HG03521 (cell line): ENCODE data around the gene C1QL2.

Experiments used
- ATAC-seq: cut with Tn5 transposase; IDR thresholded peaks from one replicate; pipeline ENCODE4 v1.9.1; 2021; ENCODE audit warnings: mild to moderate bottlenecking, moderate library complexity; ENCODE audit not compliant: unreplicated experiment

Gene C1QL2

DNA sequence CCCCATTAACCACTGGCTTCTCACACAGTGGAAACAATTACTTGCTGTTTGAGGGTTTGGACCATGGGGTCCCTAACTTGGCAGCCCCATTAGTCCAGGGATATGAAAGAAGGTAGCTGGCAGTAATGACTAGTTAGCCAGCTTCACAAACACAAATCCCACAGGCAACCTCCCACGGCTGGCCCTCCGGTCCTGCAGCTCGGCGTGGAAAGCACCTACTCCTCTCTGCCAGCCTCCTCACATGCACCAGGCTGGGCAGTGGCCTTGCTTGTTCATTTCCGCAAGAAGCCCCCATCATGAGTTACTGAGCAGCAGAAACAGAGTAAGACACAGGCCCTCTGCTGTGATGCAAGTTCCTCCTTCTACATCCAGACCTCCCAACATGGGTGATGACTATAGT, 13.7 kb downstream of the C1QL2 start:
- ATAC-seq, result no peak

DNA sequence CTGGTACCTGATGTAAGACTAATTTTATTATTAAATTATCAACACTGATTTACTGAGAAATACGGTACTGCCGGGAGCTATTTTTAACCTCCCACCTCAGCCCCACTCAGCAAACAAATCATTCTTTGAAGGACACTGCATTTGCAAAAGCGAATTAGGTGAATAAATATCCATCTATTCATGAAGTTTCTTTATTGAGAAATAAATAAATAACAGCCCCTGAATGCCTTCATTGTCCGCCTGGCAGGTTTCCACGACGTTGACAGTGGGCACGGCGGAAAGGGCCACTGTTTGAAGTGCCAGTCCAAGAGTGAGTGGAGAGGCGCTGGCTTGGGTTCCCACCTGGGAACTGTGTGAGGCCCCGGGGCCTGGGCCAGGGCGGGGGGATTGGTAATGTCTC, 15.7 kb downstream of the C1QL2 start:
- ATAC-seq, result no peak

DNA sequence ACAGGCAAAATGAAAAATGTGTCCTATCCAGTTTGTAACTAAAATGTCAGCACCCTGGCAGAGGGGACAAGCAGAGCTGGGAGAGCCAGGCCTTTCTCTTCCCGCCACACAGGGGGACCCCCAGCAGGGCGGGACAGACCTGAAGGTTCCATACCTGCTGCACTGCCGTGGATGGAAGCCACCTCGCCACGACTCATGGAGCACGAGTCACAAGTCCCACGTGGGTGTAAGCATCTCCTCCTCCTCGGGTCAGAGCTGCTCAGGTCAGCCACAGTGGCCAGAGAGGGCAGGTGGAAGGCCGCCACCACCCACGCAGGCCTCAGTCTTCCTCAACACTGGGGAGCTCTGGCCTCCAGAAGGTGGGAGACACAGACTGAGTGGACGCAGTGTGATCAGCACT, 21.0 kb downstream of the C1QL2 start:
- no peak for ATAC-seq

DNA sequence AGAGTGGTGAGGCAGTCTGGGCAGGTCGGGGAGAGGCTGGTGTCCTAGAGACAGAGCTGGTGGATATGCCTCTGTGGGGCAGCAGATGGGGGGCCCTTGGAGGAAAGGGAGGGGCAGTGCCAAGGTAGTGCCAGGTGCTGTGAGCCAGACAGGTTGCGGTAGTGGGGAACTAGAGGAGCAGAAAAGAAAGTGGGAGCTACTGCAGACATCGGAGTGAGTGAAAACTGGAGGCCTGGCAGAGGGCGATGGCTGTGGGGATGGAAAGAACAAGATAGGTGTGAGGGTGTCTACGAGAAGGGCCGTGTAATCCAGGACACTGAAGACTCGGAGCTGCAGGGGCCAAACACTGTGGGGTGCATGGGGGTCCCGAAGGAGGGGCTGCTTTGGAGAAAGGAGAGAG, 21.7 kb downstream of the C1QL2 start:
- ATAC-seq, result no peak

DNA sequence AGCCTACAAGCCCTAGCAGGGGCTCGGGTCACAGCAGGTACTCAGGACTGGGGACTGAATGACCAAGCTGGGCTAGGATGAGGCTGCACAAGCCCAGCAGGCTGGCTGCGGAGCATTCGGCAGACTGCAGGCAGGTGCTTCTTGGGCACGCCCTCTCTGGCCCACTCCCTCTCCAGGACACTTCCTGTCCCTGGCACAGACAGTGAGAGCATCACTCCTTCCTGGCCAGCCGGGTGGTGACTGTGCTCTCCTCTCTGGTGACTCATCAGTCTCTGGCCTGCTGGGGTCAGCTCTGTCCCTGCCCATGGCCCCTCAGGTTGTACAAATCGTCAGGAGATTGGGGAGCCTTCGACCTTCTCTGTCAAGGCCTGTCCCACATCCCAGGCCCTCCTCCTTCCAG, 22.5 kb downstream of the C1QL2 start:
- ATAC-seq, result no peak

DNA sequence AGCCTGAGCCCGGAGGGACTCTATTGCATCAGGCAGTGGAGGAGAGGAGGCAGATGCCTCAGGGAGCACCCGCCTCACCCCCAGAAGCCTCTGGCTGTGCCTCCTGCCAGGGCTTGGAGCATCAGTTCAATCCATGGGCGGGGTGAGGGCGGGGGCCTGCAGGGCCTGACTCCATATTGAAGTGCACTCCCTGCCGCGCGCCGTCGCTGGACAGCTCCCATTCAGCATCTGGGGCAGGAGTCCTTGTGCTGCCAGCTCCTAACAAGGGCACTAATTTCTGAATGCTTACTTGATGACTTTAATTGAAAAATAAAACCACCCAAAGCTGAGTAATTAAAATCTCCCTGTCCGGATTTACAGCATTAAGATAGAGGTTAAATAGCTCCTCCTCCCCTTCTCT, 23.8 kb downstream of the C1QL2 start:
- no peak for ATAC-seq

DNA sequence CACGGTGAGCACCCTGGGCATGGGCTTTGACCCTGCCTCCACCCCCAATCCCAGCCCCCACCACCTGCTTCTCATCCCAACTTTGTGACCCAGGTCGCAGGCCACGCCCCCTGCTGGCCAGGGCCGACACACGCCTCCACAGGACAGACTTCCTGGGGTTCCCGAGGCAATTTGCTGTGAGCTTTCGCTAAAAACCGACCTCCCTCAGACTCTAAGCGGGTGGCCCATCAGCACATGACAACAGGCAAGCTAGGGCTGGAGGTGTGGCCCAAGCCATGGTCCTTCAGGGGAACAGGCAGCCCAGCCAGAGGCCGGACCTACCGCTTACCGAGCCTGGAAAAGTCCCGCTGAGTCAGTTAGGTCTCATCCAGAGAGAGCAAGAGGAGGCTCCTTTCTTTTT, 31.9 kb downstream of the C1QL2 start:
- no peak for ATAC-seq

DNA sequence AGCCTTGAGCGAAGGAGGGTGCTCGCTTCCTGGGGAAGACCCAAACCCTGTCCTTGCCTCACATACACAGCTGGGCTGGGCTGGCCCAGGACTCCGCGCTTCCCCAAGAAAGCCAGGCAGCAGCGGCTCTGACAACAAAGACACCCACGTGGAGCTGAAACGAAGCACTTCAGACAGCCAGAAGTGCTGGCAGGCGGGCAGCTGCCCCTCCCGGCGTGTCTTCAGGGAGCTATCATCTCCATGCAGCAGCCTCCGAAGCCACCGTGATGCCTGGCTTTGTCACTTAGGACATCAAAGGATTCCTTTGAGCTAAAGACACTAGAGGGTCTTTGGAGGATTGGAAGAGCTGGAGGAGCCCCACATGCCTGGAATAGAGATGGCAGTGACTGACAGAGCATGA, 35.2 kb downstream of the C1QL2 start:
- no peak for ATAC-seq

DNA sequence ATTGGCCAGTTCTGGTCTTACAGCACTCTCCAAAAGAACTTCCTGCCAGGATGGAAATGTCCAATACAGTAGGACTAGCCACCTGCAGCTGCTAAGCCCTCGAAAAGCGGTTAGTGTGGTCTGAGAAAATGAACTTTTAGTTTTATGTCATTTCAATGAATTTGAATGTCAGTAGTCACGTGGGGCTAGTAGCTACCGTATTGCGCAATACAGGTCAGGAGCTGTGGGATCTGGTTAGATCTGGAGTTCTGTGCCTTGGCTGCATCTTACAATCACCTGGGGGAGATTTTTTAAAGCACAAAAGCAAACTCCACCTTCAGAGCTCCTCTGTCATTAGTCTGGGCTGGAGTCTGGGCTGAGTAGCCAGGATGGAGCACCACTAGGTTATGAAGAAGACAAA, 35.9 kb downstream of the C1QL2 start:
- no peak for ATAC-seq

DNA sequence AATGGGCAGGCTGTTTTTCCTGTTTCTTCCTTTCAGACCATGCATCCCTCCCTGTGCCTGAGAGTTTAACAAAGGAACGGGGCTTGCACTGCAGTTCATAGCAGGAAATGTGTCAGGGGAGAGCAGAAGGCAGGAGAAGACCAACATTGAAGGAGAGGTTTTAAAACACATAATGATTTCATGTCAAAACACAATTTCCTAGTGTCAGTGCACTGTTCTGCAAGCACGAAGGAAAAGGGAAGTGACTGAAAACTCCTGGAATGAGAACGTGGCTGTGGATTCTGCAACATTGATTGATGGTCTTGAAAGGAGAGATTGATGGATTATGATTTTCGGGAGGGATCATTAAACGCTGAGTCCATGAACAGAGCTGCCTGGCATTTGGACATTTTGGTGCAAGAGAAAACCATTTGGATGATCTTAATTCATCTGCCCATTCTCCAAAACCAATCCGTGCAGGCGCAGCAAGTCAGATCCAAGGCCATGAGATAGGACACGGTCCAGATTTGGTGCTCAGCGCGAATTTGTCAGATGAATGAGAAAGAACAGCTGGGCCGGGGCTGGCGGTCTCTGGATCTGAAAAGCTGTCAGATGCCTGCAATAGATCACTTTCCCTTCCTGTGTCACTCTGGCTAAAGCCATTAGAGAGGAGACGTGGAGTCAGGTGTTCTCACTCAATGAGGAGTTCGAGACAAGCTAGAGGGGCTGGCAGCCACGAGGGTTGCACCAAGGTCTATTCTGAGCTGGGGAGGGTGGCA, 38.4 kb downstream of the C1QL2 start:
- ATAC-seq, result no peak

DNA sequence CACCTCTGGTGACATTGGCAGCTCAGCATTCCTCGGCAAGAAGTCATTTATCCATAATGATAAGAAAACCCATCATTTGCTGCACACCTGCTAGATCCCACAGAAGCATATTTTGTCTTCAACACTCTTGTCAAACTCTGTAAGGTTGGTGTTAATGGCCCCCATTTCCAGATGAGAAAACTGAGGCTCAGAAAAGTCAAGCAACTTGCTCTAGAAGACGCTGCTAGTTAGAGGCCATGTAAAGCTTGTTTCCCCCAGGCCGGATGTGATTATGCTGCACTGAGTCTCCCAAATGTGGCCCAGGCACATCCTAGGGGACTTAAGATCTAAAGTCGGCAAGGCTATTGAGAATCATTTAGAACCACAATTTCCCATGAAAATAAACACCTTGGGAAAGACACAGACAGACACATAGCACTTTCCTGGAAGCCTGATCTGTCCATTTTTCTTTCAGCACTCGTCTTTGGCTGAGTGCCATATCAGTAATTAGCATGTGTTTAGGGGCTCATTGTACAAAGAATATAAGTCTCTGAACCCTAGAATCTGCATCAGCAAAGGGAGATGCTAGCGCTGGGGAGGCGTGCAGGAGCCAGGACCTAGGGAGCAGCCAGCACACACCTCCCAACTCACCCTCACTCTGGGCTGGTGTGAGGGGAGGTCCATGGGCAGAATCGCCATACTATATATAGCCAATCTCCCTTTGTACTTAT, 39.3 kb downstream of the C1QL2 start:
- ATAC-seq, result no peak

DNA sequence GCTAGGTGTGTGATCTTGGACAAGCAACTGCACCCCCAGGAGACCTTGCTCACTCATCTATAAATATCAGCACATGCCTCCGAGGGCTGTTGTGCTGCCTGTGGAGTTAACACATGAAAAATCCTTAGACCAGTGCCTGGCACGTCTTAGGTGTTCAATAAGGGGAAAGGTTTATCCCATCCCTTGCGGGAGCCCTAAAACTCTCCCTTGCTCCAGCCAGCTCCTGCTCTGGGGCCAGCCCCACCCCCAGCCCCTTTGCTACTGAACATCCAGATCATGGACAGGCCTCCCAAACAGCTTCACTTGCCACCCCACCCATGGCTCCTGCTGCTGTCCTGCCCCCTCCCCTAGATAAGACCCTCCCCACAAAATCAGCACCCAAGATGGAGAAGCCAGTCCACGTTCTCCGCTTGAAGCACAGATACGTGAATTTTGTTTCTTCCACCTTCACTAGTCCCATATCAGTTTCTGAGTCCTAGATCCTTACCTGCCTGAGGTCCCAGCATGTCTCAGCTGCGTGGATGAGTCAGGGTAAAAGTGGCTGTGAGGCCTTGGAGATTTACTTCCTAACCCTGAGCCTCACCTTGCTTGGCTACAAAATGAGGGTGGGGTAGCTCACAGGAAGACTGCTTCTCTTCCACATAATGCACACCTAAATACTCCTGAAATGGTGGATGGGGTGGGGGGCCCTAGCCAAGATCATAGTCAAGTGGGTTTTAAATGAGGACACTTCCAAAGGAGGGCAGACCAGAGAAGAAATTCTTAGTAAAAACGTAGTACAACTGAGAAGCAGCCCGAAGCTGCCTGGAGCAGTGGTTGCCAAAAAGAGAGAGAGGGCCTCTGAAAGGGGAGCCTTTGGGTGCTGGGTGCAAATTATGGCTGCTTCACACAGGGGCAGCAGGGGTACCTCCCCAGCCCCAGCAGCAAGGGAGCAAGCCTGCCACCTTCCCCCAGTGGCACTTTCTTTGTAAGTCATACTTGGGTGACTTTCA, 40.4 kb downstream of the C1QL2 start:
- no peak for ATAC-seq

DNA sequence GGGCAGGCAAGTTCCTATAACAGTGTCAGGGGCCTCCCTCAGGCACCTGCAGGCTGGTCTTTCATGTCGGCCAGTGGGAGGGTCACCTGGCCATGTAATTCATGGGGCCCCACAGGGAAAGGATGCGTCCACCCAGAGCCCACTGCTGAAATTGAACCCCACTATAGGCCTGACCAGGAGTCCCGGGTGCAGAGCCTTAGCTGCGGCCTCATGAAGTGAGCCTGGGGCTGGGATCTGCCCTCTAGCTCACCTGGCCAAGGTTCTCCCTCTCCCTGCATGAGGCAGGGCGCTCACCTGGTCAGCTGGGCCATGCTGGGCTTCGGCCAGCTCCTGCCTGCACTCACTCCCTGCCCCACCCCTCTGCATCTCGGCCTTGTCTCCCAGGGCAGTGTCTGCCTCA, 41.1 kb downstream of the C1QL2 start:
- ATAC-seq, result no peak

DNA sequence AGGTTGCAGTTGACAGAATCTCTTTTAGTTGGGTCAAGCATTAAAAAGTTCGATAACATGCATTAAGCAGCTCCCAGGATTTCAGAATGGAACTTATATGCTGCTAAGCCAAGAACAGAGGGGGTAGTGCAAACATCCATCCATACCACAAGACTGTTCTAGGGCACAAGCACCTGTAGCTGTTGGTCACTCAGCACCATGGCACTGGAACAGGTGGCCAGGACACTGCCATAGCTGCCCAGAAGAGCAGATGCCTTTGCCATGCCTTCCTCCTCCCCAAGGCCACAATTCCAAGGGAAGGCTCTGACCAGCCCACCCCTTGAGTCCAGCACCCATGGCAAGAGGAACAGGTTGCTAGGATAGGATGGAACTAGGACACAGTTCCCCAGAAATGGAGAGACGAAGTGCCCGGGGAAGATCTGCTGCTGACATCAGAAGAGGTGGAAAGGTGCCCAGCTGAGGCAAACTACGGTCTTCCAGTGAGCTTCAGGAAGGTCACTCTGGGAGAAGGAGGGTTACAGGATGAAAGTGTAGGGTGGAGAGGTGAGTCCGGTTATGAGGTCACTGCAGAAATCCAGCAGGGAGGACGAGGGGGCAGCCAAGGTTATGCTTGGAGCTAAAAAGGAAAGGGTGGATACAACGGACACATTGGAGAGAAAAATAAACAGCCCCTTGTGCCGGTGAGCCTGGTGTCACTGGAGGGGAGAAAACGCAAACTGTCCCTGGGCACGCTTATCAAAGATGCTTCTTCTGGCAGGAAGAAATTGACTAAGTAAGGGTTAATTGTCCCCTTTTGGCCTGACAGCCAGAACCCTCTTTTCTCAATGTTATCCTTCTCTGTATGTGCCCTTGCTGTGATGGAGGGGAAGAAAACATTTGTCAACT, 41.9 kb downstream of the C1QL2 start:
- ATAC-seq, result no peak

DNA sequence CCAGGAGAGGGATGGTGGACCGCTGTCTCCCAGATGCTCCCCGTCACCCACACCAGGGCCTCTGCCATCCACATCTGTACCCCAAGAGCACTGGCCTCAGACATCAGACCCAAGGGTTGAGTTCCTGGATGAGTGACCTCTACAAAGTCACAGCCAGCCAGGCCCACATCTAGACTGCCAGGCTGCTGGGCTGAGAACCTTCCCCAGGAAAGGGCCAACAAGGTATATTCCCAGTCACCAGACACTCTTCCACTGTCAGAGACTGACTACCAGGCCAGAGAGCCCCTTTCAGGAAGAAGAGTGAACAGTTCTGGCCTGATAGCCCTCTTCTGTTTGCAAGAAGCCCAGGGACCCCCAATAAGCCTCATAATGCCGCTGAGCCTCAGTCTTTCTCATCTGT, 44.3 kb downstream of the C1QL2 start:
- no peak for ATAC-seq

DNA sequence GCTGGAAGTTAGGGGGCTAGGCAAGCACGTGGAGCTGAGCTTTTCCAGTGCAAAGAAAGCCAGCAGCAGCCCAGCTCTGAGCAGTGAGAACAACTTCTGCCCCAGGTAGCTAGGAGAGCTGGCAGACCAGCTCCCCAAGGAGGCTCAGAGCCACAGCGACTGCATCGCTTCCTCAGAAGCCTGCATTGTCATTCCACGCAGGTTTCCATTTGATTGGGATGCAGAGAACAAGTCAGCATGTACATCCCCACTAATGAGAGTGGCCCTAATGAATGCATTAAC, 45.1 kb downstream of the C1QL2 start:
- no peak for ATAC-seq

DNA sequence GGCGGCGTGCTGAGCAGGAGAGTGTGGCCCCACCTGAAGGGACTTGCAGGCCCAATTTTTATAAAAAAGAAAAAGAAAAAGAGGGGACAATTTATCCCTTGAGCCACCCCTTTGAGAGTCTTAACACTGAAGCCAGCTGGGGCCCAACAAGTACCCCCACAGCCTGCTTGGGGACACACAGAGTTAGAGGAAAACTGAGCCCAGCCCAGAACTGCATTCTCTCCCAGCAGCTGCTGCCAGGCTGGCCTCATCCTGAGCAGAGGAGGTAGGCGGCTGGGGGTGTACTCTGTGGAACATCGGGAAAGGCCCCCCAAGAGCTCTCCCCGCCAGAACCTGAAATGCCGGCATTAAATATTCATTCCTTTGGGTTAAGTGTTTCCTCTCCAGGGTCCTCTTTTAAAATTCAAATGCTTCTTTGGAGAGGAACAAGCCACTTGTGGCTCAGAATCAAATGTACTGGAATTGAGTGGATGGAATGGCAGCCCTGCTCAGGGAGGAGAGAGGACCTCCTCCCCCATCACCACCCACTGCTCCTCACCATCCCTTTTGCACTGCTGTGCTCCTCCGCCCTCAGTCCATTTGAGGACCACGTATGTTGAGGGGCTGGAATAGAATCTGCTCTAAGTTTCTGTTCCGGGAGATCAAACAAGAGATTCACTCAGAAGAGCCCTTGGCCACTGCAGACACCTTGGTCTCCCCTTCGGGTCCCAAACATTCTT, 45.6 kb downstream of the C1QL2 start:
- no peak for ATAC-seq

DNA sequence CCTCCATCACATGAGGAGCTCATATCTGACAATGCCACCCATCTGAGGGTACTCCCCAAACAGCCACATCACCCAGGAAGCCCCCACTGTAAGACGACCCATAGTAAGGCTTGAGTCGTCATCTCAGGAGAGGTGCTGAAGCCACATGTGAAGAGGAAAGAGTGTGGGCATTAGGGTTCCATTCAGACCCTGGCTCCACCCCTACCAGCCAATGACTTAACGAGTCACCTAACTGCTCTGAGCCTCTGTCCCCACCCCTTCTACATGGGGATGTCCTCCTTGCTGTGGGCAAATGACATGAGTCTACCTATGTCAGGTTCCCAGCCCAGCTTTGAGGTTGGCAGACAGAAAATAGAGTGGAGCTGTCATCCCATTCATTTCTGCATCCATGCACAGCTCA, 46.3 kb downstream of the C1QL2 start:
- ATAC-seq, result no peak

DNA sequence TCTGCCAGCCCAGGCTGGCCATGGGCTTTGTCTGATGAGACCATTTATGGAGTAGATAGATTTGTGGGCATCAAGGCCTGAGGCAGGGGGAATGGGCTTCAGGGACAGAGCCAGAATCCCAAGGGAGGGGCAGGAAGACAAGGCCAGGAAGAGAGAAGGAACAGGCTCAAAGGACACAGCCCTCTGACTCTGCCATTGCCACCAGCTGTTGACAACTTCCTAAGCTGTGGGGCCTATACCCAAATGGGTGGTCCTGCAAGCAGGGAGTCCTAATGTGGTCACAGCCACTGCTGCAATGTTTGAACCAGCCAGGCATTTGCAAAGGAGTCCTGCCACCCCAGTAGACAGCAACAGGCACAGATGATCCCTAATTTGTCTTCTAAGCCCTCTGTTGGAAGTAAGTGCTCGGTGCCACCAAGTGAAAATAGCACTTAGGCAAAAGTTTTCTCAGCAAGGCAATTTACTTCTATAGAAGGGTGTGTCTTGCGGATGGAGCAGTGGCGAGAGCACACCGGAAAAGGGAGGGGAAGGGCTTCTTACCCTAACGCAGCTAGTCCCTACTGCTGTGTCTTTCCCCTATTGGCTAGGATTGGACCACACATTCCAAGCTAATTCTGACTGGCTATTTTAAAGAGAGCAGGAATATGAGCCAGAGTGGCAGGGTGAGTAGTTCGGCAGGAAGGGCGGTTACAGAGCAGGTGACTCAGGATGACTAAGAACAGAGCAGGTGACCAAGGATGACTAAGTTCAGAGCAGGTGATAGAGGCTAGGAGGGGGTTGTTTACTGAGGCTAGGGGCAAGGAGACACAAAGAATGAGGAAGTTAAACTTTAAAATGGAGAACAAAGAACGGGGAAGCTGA, 47.2 kb downstream of the C1QL2 start:
- ATAC-seq, result no peak
